Ishikawa (cell line): ENCODE data around the gene ATG101.

Experiments used
- CEBPB ChIP-seq: IDR thresholded peaks from 2 replicates; pipeline ENCODE4 v1.6.1; 2012
- CREB1 ChIP-seq: IDR thresholded peaks from 2 replicates; pipeline ENCODE4 v1.6.1; 2012; ENCODE audit warnings: low read depth
- EGR1 ChIP-seq: IDR thresholded peaks from 2 replicates; pipeline ENCODE4 v1.6.1; 2012
- EP300 ChIP-seq: IDR thresholded peaks from 2 replicates; pipeline ENCODE4 v1.6.1; 2012; ENCODE audit warnings: borderline replicate concordance
- FOXM1 ChIP-seq: IDR thresholded peaks from 2 replicates; pipeline ENCODE4 v1.6.1; 2012; ENCODE audit warnings: low read depth, borderline replicate concordance
- NFIC ChIP-seq: IDR thresholded peaks from 2 replicates; pipeline ENCODE4 v1.6.1; 2012
- RAD21 ChIP-seq: IDR thresholded peaks from 2 replicates; pipeline ENCODE4 v1.6.1; 2012; ENCODE audit warnings: low read depth
- TAF1 ChIP-seq: IDR thresholded peaks from 2 replicates; pipeline ENCODE4 v1.6.1; 2012; ENCODE audit warnings: low read depth, mild to moderate bottlenecking
- TCF12 ChIP-seq: IDR thresholded peaks from 2 replicates; pipeline ENCODE4 v1.6.1; 2012; ENCODE audit warnings: low read depth
- TEAD4 ChIP-seq: IDR thresholded peaks from 2 replicates; pipeline ENCODE4 v1.6.1; 2012
- YY1 ChIP-seq: IDR thresholded peaks from 2 replicates; pipeline ENCODE4 v1.6.1; 2012; ENCODE audit warnings: low read depth
- ZBTB7A ChIP-seq: IDR thresholded peaks from 2 replicates; pipeline ENCODE4 v1.6.1; 2012; ENCODE audit warnings: low read depth
- TF ChIP-seq, protein P1 (sequence below): IDR thresholded peaks from 2 replicates; pipeline ENCODE4 v1.6.1; 2012; ENCODE audit warnings: low read depth, mild to moderate bottlenecking
- TF ChIP-seq, protein P2 (sequence below): IDR thresholded peaks from 2 replicates; pipeline ENCODE4 v1.6.1; 2012
- TF ChIP-seq, protein P3 (sequence below): IDR thresholded peaks from 2 replicates; pipeline ENCODE4 v1.6.1; 2012

Gene ATG101

DNA sequence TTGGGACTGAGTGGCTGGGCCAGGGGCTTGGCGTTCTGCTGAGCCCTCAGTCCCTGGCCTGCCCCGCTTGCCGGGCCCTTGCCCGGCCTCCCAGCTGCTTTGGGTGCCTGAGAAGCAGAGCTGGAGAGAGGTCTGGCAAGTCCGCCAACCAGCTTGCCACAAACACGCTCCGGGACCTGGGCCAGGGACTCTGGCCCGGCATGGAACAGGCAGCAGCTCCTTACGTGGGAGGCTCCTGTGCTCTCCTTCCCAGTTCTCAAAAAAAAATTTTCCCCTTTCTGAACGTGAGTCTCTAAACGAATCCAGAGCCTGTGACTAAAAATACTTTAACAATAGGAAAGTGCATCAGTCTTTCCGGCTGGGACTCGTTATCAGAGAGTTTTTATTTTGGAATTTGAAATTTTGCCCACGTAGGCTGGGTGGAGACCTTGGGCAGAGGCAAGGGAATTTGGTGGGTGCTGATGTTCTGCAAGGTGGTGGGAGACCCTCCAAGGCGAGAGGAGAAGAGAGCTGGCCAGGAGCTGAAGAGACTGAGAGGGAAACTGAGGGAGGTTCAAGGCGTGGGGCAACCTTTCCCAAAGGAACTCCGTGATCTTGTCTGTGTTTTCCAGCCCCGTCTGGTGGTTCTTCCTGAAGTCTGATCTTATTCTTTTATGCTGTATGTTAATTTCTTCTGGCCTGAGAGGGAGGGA is 25.3 kb upstream of the ATG101 start:
- no peak for TF ChIP-seq RAD21
- TF ChIP-seq, protein P1, sequence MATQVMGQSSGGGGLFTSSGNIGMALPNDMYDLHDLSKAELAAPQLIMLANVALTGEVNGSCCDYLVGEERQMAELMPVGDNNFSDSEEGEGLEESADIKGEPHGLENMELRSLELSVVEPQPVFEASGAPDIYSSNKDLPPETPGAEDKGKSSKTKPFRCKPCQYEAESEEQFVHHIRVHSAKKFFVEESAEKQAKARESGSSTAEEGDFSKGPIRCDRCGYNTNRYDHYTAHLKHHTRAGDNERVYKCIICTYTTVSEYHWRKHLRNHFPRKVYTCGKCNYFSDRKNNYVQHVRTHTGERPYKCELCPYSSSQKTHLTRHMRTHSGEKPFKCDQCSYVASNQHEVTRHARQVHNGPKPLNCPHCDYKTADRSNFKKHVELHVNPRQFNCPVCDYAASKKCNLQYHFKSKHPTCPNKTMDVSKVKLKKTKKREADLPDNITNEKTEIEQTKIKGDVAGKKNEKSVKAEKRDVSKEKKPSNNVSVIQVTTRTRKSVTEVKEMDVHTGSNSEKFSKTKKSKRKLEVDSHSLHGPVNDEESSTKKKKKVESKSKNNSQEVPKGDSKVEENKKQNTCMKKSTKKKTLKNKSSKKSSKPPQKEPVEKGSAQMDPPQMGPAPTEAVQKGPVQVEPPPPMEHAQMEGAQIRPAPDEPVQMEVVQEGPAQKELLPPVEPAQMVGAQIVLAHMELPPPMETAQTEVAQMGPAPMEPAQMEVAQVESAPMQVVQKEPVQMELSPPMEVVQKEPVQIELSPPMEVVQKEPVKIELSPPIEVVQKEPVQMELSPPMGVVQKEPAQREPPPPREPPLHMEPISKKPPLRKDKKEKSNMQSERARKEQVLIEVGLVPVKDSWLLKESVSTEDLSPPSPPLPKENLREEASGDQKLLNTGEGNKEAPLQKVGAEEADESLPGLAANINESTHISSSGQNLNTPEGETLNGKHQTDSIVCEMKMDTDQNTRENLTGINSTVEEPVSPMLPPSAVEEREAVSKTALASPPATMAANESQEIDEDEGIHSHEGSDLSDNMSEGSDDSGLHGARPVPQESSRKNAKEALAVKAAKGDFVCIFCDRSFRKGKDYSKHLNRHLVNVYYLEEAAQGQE: no peak
- no peak for TF ChIP-seq FOXM1
- TF ChIP-seq, protein P2, sequence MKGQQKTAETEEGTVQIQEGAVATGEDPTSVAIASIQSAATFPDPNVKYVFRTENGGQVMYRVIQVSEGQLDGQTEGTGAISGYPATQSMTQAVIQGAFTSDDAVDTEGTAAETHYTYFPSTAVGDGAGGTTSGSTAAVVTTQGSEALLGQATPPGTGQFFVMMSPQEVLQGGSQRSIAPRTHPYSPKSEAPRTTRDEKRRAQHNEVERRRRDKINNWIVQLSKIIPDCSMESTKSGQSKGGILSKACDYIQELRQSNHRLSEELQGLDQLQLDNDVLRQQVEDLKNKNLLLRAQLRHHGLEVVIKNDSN: no peak
- TF ChIP-seq TAF1: no peak
- TF ChIP-seq CEBPB: no peak
- no peak for TF ChIP-seq EGR1
- TF ChIP-seq EP300: no peak
- TF ChIP-seq, protein P3, sequence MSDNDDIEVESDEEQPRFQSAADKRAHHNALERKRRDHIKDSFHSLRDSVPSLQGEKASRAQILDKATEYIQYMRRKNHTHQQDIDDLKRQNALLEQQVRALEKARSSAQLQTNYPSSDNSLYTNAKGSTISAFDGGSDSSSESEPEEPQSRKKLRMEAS: no peak
- TF ChIP-seq NFIC: no peak
- TF ChIP-seq CREB1: no peak
- TF ChIP-seq ZBTB7A: no peak

DNA sequence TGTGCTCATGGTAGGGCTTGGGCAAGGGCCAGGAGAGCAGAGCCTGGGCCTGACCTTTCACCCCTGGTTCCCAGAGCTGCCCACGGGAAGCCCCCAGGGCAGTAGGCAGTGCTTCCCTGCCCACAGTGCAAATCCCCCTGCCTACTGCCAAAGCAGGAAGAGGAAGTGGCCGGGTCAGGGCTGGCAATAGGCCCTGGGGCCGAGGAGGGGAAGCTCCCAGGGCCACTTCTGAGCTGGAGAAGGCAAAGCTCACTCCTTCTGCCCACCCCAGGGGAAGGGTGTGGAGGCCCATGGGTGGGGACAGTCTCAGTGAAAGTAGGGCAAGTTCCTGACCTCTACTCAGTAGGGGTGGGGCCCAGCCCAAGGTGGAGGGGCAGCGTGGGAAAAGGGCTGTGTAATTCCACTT is 24.0 kb upstream of the ATG101 start:
- TF ChIP-seq NFIC: no peak
- TF ChIP-seq, protein P2: no peak

DNA sequence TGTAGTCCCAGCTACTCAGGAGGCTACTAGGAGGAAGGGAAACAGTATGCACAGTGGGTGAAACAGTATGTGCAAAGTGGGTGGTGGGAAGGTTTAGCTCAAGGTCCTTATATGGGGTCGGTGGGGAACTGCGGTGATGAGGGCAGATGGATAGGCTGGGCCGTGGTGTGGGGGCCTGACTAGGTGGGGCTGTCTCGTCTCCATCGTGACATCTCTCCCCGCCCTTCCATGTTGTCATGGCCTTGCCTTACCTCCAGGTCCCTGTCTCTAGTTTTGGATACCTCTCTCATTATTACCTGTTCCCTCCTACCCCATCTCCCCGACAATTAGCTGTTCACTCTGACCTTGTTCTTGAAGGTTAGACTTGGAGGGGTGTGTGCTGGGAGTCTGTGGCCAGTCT is 22.9 kb upstream of the ATG101 start:
- TF ChIP-seq TEAD4: no peak
- TF ChIP-seq, protein P3: no peak
- TF ChIP-seq, protein P1: no peak
- TF ChIP-seq EGR1: no peak
- TF ChIP-seq CREB1: no peak
- TF ChIP-seq YY1: no peak
- TF ChIP-seq ZBTB7A: no peak
- no peak for TF ChIP-seq EP300
- TF ChIP-seq NFIC: no peak
- TF ChIP-seq FOXM1: no peak
- TF ChIP-seq TAF1: no peak
- no peak for TF ChIP-seq RAD21
- TF ChIP-seq, protein P2: no peak
- TF ChIP-seq CEBPB: no peak
- no peak for TF ChIP-seq TCF12

DNA sequence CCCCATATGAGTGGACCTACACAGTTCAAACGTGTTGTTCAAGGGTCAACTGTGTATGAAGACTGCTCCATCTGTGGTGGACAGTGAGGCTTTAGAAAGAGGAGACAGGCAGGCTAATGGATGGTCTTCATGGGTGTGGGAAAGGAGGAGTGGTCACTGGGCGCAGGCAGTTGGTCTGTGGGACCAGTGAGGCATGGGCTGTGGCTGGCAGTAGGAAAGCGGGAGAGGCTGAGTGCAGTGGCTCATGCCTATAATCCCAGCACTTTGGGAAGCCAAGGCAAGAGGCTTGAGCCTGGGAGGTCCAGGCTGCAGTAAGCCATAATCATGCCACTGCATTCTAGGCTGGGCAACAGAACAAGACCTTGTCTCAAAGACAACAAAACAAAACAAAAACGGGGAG is 20.5 kb upstream of the ATG101 start:
- TF ChIP-seq FOXM1: no peak

DNA sequence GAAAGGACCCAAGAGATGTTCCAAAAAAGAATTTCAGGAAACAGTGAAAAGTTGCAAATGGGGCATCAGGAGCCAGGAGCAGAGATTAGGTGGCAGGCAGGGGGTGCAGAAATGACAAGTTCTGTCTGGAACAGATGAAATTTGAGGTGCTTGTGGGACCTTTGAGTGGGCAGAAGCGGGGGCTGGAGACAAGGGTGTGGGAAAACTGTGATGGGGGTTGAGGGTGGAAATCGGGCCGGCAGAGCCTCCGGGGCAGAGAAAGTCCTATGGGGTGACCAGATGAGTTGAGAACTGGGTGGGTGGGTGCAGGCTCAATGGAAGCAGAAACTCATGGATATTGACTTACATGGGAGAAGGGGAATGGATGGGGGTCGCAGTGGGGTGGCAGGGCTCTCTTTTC is 20.1 kb upstream of the ATG101 start:
- TF ChIP-seq TCF12 (no peak), CREB1 (no peak), NFIC (no peak), ZBTB7A (no peak), CEBPB (no peak), TAF1 (no peak), FOXM1 (no peak), YY1 (no peak), RAD21 (no peak), EGR1 (no peak), EP300 (no peak), TEAD4 (no peak)
- TF ChIP-seq, protein P1: no peak
- TF ChIP-seq, protein P2: no peak
- TF ChIP-seq, protein P3: no peak
